GM12801 (cell line): ENCODE data around the gene LIN37.

Experiments used
- TF ChIP-seq, protein P1 (sequence below): IDR thresholded peaks from one replicate; pipeline ENCODE4 v1.5.1; 2011; ENCODE audit warnings: control low read depth; ENCODE audit not compliant: insufficient read length; ENCODE audit errors: extremely low read depth

The LIN37 gene

DNA sequence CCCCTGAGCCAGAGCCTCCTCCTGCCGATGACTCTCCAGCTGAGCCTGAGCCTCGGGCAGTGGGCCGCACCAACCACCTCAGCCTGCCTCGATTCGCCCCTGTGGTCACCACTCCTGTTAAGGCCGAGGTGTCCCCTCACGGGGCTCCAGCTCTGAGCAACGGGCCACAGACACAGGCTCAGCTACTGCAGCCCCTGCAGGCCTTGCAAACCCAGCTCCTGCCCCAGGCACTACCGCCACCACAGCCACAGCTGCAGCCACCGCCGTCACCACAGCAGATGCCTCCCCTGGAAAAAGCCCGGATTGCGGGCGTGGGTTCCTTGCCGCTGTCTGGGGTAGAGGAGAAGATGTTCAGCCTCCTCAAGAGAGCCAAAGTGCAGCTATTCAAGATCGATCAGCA, 27.0 kb upstream of the LIN37 start:
- TF ChIP-seq, protein P1, sequence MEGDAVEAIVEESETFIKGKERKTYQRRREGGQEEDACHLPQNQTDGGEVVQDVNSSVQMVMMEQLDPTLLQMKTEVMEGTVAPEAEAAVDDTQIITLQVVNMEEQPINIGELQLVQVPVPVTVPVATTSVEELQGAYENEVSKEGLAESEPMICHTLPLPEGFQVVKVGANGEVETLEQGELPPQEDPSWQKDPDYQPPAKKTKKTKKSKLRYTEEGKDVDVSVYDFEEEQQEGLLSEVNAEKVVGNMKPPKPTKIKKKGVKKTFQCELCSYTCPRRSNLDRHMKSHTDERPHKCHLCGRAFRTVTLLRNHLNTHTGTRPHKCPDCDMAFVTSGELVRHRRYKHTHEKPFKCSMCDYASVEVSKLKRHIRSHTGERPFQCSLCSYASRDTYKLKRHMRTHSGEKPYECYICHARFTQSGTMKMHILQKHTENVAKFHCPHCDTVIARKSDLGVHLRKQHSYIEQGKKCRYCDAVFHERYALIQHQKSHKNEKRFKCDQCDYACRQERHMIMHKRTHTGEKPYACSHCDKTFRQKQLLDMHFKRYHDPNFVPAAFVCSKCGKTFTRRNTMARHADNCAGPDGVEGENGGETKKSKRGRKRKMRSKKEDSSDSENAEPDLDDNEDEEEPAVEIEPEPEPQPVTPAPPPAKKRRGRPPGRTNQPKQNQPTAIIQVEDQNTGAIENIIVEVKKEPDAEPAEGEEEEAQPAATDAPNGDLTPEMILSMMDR = no peak

DNA sequence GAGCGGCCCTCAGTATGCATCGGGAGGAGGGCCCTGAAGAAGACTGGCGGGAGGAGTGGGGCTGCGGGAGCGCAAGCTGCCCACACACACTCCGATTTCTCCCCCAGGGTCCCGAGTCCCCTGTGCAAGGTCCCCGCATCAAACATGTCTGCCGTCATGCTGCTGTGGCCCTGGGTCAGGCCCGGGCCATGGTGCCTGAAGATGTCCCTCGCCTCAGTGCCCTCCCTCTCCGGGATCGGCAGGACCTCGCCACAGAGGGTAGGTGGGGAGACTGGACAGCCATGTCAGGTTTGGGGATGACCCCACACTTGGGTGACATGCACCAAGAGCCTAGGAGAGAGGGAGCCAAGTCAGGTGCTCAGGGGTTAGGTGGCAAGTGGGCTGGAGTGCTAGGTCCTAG, 25.9 kb upstream of the LIN37 start:
- TF ChIP-seq, protein P1 = no peak

DNA sequence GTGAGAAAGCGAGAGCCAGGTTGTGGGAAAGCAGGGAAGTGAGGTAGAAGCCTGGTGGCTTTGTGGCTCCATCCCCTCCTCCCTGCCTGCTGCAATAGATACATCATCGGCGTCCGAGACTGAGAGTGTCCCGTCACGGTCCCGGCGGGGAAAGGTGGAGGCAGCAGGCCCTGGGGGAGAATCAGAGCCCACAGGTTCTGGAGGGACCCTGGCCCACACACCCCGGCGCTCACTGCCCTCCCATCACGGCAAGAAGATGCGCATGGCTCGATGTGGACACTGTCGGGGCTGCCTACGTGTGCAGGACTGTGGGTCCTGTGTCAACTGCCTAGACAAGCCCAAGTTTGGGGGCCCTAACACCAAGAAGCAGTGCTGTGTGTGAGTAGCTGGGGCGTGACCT, 25.5 kb upstream of the LIN37 start:
- TF ChIP-seq, protein P1 = no peak

DNA sequence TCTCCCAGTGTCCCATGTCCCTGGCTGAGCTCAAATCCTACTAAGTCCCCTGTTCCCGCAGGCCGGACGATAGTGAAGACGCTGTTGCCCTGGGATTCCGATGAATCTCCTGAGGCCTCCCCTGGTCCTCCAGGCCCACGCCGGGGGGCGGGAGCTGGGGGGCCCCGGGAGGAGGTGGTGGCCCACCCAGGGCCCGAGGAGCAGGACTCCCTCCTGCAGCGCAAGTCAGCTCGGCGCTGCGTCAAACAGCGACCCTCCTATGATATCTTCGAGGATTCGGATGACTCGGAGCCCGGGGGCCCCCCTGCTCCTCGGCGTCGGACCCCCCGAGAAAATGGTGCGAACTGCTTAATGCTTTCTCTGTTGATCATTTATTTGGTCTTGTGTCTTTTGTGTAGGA, 24.7 kb upstream of the LIN37 start:
- TF ChIP-seq, protein P1 = no peak

DNA sequence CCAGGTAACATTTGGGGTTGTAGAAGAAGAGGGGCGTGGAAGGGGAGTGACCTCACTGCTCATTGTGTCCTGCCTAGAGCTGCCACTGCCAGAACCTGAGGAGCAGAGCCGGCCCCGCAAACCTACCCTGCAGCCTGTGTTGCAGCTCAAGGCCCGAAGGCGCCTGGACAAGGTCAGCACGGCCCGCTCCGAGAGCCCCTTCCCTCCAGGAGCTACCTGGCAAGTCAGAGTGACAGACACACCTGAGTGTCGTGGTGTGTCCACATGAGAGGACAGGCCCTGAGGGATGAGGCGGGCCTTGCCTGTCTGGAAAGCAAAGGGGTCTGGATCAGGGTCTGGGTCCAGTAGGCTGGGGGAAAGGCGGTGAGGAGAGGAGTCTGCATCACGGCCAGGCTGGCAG, 23.8 kb upstream of the LIN37 start:
- TF ChIP-seq, protein P1 = no peak

DNA sequence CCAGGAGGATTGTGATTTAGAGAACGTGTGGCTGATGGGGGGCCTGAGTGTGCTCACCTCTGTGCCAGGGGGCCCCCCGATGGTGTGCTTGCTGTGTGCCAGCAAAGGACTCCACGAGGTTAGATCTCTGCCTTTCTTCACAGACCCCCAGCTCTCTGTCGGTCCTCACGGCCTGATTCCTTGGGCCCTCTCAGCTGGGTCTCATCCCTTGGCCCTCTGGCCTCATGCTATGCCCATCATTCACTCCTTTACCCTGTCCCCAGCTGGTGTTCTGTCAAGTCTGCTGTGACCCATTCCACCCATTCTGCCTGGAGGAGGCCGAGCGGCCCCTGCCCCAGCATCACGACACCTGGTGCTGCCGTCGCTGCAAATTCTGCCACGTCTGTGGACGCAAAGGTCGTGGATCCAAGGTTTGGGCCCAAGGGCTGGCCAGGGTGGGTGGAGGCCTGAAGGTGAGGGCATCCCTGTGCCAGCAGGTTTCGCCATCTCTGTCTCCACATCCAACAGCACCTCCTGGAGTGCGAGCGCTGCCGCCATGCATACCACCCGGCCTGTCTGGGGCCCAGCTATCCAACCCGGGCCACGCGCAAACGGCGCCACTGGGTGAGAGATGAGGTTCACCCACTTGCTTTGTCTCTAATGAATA, 23.0 kb upstream of the LIN37 start:
- TF ChIP-seq, protein P1 = no peak

DNA sequence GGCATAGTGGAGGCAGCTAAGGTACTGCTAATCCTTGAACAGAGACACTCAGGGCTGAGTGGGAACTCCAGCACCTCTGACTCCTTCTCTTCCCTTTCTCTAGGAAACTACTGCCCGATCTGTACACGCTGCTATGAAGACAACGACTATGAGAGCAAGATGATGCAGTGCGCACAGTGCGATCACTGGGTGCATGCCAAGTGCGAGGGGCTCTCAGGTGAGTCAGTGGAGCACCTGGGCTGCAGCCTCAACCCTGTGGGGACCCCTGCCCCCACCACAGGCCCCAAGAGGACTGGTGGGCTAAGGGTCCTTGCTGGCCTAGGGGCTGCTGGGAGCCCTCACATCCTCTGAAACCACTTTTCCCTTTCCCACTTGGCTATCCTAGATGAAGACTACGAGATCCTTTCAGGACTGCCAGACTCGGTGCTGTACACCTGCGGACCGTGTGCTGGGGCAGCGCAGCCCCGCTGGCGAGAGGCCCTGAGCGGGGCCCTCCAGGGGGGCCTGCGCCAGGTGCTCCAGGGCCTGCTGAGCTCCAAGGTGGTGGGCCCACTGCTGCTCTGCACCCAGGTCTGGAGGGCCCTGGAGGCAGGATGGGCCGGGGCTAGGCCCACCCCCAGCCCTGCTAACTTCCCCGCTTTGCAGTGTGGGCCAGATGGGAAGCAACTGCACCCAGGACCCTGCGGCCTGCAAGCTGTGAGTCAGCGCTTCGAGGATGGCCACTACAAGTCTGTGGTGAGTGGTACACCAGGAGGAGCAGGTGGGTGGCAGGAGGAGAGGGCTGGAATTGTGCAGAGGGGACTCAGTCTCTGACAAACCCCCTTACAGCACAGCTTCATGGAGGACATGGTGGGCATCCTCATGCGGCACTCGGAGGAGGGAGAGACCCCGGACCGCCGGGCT, 21.1 kb upstream of the LIN37 start:
- TF ChIP-seq, protein P1 = no peak
